GM21786 (cell line): Measurements from ENCODE around the gene CARD8.

ENCODE experiments used
- ATAC-seq: cut with Tn5 transposase; IDR thresholded peaks from one replicate; pipeline ENCODE4 v1.9.1; 2021; ENCODE audit not compliant: unreplicated experiment

The CARD8 gene

GRCh38 chr19:48216933-48217332, 38.8 kb downstream of the CARD8 start:
- ATAC-seq, result no peak

DNA sequence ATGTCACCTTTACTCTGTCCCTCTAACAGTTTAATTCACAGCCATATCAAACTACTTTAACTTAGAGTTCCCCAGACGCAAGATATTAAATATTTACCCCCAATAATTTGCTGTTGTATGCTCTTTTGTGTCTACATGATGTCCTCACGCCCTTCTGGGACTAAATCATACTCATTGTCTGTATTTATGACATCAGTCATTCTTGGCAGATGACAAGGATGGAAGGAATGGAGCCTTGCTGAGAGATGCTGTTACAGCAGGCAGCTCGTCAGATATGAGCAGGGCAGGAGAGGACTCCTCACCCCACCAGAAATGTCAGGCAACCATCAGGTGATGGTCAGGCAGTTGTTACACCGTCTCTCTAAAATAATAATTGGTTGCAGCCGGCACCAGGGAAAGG, 41.8 kb downstream of the CARD8 start:
- no peak for ATAC-seq

DNA sequence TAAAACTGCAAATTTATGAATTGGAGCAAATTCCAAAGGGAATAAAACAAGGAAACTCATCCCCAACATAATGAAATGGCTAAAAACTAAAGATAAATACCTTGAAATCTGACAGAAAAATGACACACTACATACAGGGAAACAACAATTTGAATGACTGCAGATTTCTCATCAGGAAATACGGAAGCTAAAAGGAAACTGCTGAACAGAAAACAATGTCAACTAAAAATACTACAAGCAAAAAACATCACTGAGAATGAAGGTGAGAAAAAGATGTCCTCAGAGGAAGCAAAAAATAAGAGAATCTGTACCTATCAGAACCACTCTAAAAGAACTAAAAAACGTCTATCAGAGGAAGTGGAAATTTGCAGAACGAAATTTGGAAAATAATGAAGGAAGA, 45.7 kb downstream of the CARD8 start:
- ATAC-seq, result no peak

DNA sequence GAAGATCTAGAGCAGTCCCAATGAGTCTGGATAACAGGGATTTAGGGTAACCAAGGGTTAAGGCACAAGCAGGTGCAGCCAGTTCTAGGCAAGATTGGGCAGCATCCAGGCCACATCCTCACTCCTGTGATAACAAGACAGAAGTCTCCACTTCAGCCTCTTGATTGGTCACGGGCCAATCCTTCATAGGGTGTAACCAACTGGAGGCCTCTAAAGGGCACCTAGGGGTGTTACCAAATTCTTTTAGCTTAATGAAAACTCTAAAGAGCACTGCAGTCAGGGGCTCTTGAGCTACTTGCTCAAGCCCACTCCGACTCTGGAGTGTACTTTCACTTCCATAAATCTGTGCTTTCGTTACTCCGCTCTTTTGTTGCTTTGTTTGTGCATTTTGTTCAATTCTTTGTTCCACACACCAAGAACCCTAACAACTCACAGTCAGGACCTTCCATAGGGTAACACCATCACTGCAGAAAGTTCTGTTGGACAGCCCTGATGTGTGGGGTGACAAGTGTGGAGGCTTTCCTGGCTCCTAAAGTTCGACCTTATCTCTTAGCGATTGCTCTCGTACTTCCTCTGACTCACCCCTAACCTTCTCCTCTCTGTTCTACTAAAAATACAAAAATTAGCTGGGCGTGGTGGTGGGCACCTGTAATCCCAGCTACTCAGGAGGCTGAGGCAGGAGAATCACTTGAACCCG, 49.2 kb downstream of the CARD8 start:
- no peak for ATAC-seq

- ATAC-seq, result peak; percentile 94
Measured at GRCh38 chr19:48203794-48204628, 51.7 kb downstream of the CARD8 start.

GRCh38 chr19:48203222-48203793, 52.4 kb downstream of the CARD8 start:
- ATAC-seq, result no peak

DNA sequence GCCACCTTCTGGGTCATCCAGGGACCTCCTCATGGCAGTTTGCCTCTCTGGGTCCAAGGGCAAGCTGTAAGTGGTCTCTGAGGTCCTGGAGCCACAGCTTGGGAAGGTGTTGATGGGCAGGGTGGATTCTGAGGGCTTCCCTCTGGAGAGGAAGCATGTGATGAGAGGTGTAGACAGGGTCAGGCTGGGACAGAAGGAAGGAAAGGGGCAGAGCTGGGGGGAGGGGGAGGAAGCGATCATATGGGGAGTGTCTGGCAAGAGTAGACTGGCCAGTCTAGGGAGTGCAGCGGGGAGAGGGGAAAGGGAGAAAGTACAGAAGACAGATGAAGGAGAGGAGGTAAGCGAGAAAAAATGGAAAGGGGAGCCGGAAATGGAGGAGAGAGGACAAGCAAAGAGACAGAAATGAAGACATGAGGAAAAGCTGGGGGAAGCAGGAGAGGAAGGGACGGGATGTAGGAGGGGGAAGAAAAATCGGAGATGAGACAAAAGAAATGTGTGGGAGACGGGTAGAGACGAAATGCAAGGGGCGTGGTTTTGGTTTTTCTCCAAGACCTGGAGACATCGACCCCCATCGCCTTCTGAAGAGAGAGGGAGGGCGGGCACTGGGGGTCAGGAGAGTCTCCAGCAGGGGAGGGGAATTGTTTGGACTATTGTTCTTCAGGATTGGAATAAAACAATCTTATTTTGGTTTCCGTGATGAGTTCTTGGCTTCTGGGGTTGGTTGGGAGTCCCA, 58.6 kb downstream of the CARD8 start:
- no peak for ATAC-seq

GRCh38 chr19:48196321-48196763, 59.4 kb downstream of the CARD8 start:
- ATAC-seq, result no peak

- ATAC-seq, result no peak
Measured at GRCh38 chr19:48194844-48195830, 60.6 kb downstream of the CARD8 start.

DNA sequence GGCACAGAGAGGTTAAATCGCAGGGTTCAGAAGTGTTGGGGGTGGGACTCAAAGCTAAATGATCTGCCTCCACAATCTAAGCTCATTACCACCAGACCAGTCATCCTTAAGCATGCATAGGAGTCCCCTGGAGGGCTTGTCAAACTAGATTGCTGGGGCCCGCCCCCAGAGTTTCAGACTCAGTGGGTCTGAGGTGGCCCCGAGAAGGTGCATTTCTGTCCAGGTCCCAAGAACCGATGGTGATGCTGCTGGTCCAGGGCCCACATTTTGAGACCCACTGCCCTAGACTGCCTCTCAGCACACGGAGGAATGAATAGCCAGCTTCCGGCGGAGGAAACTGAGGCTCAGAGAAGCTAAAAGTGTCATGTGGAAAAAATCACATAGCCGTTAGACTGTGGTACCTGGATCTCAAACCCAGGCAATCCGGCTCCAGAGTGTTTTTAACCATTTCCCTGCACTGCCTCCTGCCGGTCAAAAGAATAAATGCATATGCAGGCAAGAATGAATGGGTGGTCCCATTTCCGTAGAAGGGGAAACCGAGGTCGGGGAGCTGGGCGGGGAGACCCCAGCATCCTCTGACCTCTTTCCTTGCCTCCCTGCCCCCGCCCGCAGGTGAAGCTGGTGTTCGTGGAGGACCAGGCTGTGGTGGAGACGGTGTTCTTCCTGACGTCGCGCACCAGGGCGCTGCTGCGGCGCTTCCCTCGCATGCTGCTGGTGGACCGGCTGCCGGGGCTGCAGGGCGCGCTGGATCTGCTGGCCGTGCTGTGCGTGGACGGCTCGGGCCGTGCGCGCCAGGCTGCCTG, 61.5 kb downstream of the CARD8 start:
- no peak for ATAC-seq

- no peak for ATAC-seq
Measured at GRCh38 chr19:48192750-48193149, 63.0 kb downstream of the CARD8 start.

- no peak for ATAC-seq
Measured at GRCh38 chr19:48190885-48191284, 64.8 kb downstream of the CARD8 start.

DNA sequence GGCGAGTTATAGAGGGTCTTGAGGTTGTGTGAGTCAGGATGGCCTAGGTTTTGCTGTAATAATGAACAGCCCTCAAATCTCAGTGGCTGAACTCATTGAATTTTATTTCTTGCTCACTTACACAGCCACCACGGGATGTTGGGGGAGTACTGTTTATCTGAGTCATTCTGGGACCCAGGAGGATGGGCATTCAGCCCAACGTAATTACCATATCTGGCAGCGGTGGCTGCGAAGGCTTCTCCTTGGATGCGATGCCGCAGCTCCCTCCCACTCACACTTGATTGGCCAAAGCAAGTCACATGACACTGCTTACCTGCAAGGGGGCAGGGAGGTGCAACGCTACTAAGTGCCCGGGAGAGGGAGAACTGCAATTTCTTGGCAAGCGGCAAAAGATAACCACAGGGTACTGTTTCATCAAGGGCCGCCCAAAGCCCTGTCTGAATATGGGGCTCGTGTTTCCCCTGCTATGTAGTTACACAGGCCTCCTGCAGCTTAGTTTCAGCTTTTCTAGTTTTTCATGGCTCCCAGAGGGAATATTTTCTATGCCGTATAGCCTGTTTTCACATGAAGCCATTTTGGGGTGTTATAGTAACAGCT, 65.3 kb downstream of the CARD8 start:
- no peak for ATAC-seq

GRCh38 chr19:48186541-48186991, 69.1 kb downstream of the CARD8 start:
- no peak for ATAC-seq

DNA sequence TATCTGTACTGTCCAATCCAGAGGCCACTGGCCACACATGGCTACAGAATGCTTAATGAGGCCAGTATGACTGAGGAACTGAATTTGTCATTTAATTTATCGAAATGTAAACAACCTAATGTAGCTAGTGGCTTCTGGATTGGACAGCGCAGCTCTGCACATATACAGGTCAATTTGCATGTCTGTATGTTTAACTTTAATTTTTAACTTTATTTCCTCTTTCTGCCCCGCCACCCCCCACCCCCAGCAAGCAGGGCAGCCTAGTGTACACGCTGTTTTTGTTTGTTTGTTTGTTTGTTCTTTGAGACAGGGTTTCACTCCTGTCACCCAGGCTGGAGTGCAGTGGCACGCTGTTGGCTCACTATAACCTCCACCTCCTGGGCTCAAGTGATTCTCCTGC, 69.7 kb downstream of the CARD8 start:
- ATAC-seq, result no peak

DNA sequence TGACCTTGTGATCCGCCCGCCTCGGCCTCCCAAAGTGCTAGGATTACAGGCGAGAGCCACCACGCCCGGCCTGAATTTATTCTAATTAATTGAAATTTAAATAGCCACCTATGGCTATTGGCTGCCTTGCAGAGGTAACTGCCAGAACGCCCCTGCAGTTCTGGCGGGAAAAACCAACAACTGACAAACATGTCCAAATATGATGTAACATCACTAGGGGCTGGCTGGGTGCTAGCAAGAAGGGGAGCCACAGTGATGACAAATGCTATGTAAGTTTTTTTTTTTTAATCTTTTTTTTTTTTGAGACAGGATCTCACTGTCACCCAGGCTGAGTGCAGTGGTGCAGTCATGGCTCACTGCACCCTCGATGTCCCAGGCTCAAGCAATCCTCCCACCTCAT, 72.4 kb downstream of the CARD8 start:
- ATAC-seq, result no peak

DNA sequence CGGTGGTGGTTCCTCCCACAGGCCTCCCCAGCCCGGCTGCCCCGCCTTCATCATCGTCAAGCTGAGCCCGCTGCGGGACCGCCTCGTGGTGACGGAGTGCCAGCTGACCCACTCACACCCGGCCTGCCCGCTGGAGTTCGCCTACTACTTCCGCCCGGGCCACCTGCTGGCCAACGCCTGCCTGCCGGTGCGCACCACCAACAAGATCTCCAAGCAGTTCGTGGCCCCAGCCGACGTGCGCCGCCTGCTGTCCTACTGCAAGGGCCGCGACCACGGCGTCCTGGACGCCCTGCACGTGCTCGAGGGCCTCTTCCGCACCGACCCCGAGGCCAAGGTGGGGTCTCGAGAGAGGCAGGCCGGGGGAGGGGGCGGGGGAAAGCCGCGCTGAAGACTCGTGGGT, 73.3 kb downstream of the CARD8 start:
- no peak for ATAC-seq

- ATAC-seq, result no peak
Measured at GRCh38 chr19:48181505-48181904, 74.2 kb downstream of the CARD8 start.

DNA sequence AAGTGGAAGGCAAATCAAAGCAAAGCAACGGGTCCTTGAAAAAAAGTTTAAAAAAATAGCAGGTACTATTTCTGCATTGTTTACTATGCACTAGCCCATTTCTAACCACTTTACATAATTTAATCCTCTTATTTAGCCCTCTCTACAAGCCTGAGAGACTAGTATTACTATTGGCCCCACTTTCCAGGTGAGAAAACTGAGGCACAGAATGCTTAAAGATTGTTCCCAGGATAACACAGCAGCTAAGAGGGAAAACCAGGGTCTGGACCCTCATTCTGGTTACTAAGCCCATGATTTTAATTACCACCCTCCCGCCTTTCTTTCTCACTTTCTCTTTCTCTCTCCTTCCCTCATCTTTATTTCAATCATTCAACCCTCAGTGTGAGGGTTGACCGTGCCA, 79.5 kb downstream of the CARD8 start:
- ATAC-seq, result no peak
